ENCODE data around the gene EXOC4.

EXOC4 gene

GRCh38 chr7:133836666-133837065 is 583.8 kb downstream of the EXOC4 start:
- Histone ChIP-seq H3K9ac (ENCODE audit: insufficient read length, low read depth) (no peak overlapping the region), H3K4me1 (ENCODE audit: insufficient read depth, insufficient read length) (no peaks in the 10 kb centered on the region), H3K9me3 (ENCODE audit: insufficient read depth, low read length) (no peaks in the 10 kb centered on the region; the same call in 1 of the 2 replicates), H3K36me3 (ENCODE audit: insufficient read depth, insufficient read length, low read length) (no peaks in the 10 kb centered on the region), H3K27me3 (ENCODE audit: insufficient read depth, insufficient read length) (no peaks in the 10 kb centered on the region), H3K4me3 (ENCODE audit: insufficient read length, low read depth) (no peak overlapping the region)
- TF ChIP-seq ZNF274 (IDR thresholded peaks at IDR 0.05; ENCODE audit: low read depth, low read length) (no peak), SUZ12 (IDR thresholded peaks at IDR 0.05; ENCODE audit: extremely low read depth, insufficient read depth, insufficient read length) (no peak), YY1 (IDR thresholded peaks at IDR 0.05; ENCODE audit: insufficient read depth, insufficient read length) (no peak)
- DNase-seq (ENCODE audit: low read depth, low spot score), result no peak

DNA sequence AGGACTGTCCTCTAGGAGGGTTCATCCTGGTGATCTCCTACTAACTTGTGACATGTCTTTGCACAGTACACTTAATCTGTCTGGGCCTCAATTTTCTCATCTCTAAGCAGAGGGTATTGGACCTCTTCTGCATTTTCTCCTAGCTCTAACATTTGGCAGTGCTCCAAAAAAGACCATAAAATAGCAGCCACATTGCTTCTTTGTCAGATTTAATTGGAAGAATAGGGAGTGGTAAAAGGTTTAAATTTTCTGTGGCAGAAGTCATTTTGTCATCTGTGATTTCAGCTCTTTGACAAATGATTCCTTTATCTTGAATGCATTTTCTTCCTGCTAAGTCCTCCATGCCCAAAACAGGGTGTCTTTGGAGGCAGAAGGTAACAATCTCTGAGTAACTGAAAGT is 584.3 kb downstream of the EXOC4 start:
- Histone ChIP-seq H3K27me3 (ENCODE audit: insufficient read depth, insufficient read length) (no peaks in the 10 kb centered on the region), H3K4me3 (ENCODE audit: insufficient read length, low read depth) (no peak overlapping the region), H3K9me3 (ENCODE audit: insufficient read depth, low read length) (no peaks in the 10 kb centered on the region; the same call in 1 of the 2 replicates), H3K9ac (ENCODE audit: insufficient read length, low read depth) (no peak overlapping the region), H3K4me1 (ENCODE audit: insufficient read depth, insufficient read length) (no peaks in the 10 kb centered on the region), H3K36me3 (ENCODE audit: insufficient read depth, insufficient read length, low read length) (no peaks in the 10 kb centered on the region)
- TF ChIP-seq YY1 (IDR thresholded peaks at IDR 0.05; ENCODE audit: insufficient read depth, insufficient read length), result no peak
- TF ChIP-seq SUZ12 (IDR thresholded peaks at IDR 0.05; ENCODE audit: extremely low read depth, insufficient read depth, insufficient read length), result no peak
- no peak for TF ChIP-seq ZNF274 (IDR thresholded peaks at IDR 0.05; ENCODE audit: low read depth, low read length)
- DNase-seq (ENCODE audit: low read depth, low spot score), result no peak

GRCh38 chr7:133839121-133839520 is 586.2 kb downstream of the EXOC4 start:
- TF ChIP-seq SUZ12 (IDR thresholded peaks at IDR 0.05; ENCODE audit: extremely low read depth, insufficient read depth, insufficient read length) (no peak), YY1 (IDR thresholded peaks at IDR 0.05; ENCODE audit: insufficient read depth, insufficient read length) (no peak), ZNF274 (IDR thresholded peaks at IDR 0.05; ENCODE audit: low read depth, low read length) (no peak)
- Histone ChIP-seq H3K9me3 (ENCODE audit: insufficient read depth, low read length) (no peaks in the 10 kb centered on the region; the same call in 1 of the 2 replicates), H3K27me3 (ENCODE audit: insufficient read depth, insufficient read length) (no peaks in the 10 kb centered on the region), H3K4me1 (ENCODE audit: insufficient read depth, insufficient read length) (no peaks in the 10 kb centered on the region), H3K36me3 (ENCODE audit: insufficient read depth, insufficient read length, low read length) (no peaks in the 10 kb centered on the region), H3K4me3 (ENCODE audit: insufficient read length, low read depth) (no peak overlapping the region), H3K9ac (ENCODE audit: insufficient read length, low read depth) (no peak overlapping the region)
- DNase-seq (ENCODE audit: low read depth, low spot score), result no peak

DNA sequence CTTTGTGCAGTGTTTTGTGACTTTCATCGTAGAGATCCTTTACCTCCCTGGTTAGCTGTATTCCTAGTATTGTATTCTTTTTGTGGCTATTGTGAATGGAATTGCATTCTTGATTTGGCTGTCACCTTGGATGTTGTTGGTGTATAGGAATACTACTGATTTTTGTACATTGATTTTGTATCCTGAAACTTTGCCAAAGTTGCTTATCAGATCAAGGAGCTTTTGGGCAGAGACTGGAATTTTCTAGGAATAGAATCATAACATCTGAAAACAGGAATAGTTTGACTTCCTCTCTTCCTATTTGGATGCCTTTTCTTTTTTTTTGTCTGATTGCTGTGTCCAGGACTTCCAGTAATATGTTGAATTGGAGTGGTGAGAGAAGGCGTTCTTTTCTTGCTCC is 590.5 kb downstream of the EXOC4 start:
- Histone ChIP-seq H3K27me3 (ENCODE audit: insufficient read depth, insufficient read length) (no peaks in the 10 kb centered on the region), H3K9ac (ENCODE audit: insufficient read length, low read depth) (no peak overlapping the region), H3K4me3 (ENCODE audit: insufficient read length, low read depth) (no peak overlapping the region), H3K36me3 (ENCODE audit: insufficient read depth, insufficient read length, low read length) (no peaks in the 10 kb centered on the region), H3K4me1 (ENCODE audit: insufficient read depth, insufficient read length) (no peaks in the 10 kb centered on the region), H3K9me3 (ENCODE audit: insufficient read depth, low read length) (no peaks in the 10 kb centered on the region; the same call in 1 of the 2 replicates)
- TF ChIP-seq YY1 (IDR thresholded peaks at IDR 0.05; ENCODE audit: insufficient read depth, insufficient read length), result no peak
- no peak for TF ChIP-seq SUZ12 (IDR thresholded peaks at IDR 0.05; ENCODE audit: extremely low read depth, insufficient read depth, insufficient read length)
- TF ChIP-seq ZNF274 (IDR thresholded peaks at IDR 0.05; ENCODE audit: low read depth, low read length), result no peak
- no peak for DNase-seq (ENCODE audit: low read depth, low spot score)

- Histone ChIP-seq H3K9me3 (ENCODE audit: insufficient read depth, low read length) (no peaks in the 10 kb centered on the region), H3K36me3 (ENCODE audit: insufficient read depth, insufficient read length, low read length) (no peaks in the 10 kb centered on the region), H3K9ac (ENCODE audit: insufficient read length, low read depth) (no peak overlapping the region), H3K4me3 (ENCODE audit: insufficient read length, low read depth) (no peak overlapping the region), H3K27me3 (ENCODE audit: insufficient read depth, insufficient read length) (no peaks in the 10 kb centered on the region), H3K4me1 (ENCODE audit: insufficient read depth, insufficient read length) (no peaks in the 10 kb centered on the region)
- no peak for TF ChIP-seq YY1 (IDR thresholded peaks at IDR 0.05; ENCODE audit: insufficient read depth, insufficient read length)
- no peak for DNase-seq (ENCODE audit: low read depth, low spot score)
These were observed 592.1 kb downstream of the EXOC4 start for GRCh38 chr7:133845005-133845404.

DNA sequence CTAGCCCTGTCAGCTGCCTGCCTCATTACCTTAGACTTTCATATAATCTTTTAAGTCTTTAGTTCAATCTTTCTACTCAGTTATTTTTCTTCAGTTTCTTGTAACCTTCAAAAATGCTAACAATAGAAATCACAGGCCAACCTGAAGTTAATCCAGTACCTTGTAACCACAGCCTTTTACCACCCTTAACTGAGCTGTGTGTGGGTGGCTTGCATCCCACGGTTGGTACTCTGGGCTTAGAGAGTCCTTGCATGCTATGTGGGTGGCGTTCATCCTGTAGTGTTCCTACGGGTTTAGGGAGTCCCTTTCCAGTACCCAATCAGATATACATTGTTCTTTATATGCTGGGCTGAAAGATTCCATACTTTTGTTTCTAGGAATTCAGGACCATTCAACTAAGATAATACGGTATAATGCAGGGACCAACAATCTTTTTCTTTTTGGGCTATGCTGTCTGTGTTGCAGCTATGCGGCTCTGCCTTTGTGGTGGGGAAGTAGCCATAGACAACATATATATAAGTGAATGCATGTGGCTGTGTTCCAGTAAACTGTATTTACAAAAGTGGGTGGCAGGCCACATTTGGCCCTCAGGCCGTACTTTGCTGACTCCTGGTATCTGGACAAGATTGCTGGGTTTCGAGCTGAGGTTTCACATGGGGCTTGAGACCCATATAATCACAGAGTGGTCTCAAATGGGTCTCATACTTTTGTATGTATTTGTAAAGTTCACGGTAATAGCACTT is 593.5 kb downstream of the EXOC4 start:
- no peak for DNase-seq (ENCODE audit: low read depth, low spot score)
- H3K4me3 ChIP-seq (ENCODE audit: insufficient read length, low read depth), result no peak overlapping the region
- H3K9me3 ChIP-seq (ENCODE audit: insufficient read depth, low read length), result no peaks in the 10 kb centered on the region

GRCh38 chr7:133850497-133851280 is 597.8 kb downstream of the EXOC4 start:
- Histone ChIP-seq H3K9me3 (ENCODE audit: insufficient read depth, low read length) (no peaks in the 10 kb centered on the region), H3K27me3 (ENCODE audit: insufficient read depth, insufficient read length) (no peaks in the 10 kb centered on the region), H3K9ac (ENCODE audit: insufficient read length, low read depth) (no peak overlapping the region), H3K4me3 (ENCODE audit: insufficient read length, low read depth) (no peak overlapping the region), H3K36me3 (ENCODE audit: insufficient read depth, insufficient read length, low read length) (no peaks in the 10 kb centered on the region), H3K4me1 (ENCODE audit: insufficient read depth, insufficient read length) (peaks cover 2% of the 10 kb centered on the region)
- no peak for TF ChIP-seq YY1 (IDR thresholded peaks at IDR 0.05; ENCODE audit: insufficient read depth, insufficient read length)
- TF ChIP-seq ZNF274 (IDR thresholded peaks at IDR 0.05; ENCODE audit: low read depth, low read length), result no peak
- TF ChIP-seq SUZ12 (IDR thresholded peaks at IDR 0.05; ENCODE audit: extremely low read depth, insufficient read depth, insufficient read length), result no peak
- no peak for DNase-seq (ENCODE audit: low read depth, low spot score)

More for the DNA sequence above, 593.5 kb downstream of the EXOC4 start:
- TF ChIP-seq YY1 (IDR thresholded peaks at IDR 0.05; ENCODE audit: insufficient read depth, insufficient read length) (no peak), SUZ12 (IDR thresholded peaks at IDR 0.05; ENCODE audit: extremely low read depth, insufficient read depth, insufficient read length) (no peak), ZNF274 (IDR thresholded peaks at IDR 0.05; ENCODE audit: low read depth, low read length) (no peak)
- no peaks in the 10 kb centered on the region for H3K36me3 ChIP-seq (ENCODE audit: insufficient read depth, insufficient read length, low read length)
- no peaks in the 10 kb centered on the region for H3K27me3 ChIP-seq (ENCODE audit: insufficient read depth, insufficient read length)
- H3K9ac ChIP-seq (ENCODE audit: insufficient read length, low read depth), result no peak overlapping the region
- no peaks in the 10 kb centered on the region for H3K4me1 ChIP-seq (ENCODE audit: insufficient read depth, insufficient read length)

All from NT2/D1 (cell line).